Lower leg skin (tissue), 4 donors: ENCODE data around the gene MTCH1. TPM values are rescaled to one million over a fixed set of nuclear protein-coding genes. Genes with fewer than 3 reads are reported as not detected.
A peak's percentile ranks its signal among the peaks of the same experiment; 100 is the strongest.

Experiments used
- DNase-seq, 2 donors: peaks; one replicate each; pipeline ENCODE4 v3.0.0-alpha.2; 2019; ENCODE audit warnings: low spot score in 2 of 2
- H3K4me3 ChIP-seq: fragments of 200-600 bp; sonication (generic); 2 replicates; pipeline ENCODE4 v1.5.1; 2017; ENCODE audit warnings: mild to moderate bottlenecking, low read depth; ENCODE audit not compliant: poor library complexity, severe bottlenecking
- POLR2A ChIP-seq, 2 donors: fragments of 450-650 bp; IDR thresholded peaks; one replicate each; pipeline ENCODE4 v1.6.1; 2016 to 2017; ENCODE audit warnings: antibody characterized with exemption in 2 of 2, mild to moderate bottlenecking in 1 of 2, moderate library complexity in 1 of 2
- WGBS, 2 donors: methylation state at CpG; one replicate each; pipeline ENCODE4 v1.1.5; 2018; 5-methylcytosine and 5-hydroxymethylcytosine counted together
- intact Hi-C: fragments of 100-400 bp; cut with DNase I; formaldehyde crosslinking; loops from one replicate; pipeline ENCODE4 v1.15.0; 2023; ENCODE audit warnings: low total_unique reads
- total RNA-seq, 4 donors: library from RNA; depleted of rRNA; stranded (reverse); fragments of >200 nt; gene quantifications; one replicate each; pipeline ENCODE4 v1.1.0, GENCODE V29; 2016
- TF ChIP-seq, protein P1 (sequence below), 3 donors: fragments of 450-650 bp; IDR thresholded peaks; one replicate each; pipeline ENCODE4 v1.5.1; 2016; ENCODE audit warnings: antibody characterized with exemption in 3 of 3, mild to moderate bottlenecking in 3 of 3, moderate library complexity in 2 of 3

Gene MTCH1
- total RNA-seq, 4 donors from 2014 or later: 166 to 219 (median 188) TPM

DNA sequence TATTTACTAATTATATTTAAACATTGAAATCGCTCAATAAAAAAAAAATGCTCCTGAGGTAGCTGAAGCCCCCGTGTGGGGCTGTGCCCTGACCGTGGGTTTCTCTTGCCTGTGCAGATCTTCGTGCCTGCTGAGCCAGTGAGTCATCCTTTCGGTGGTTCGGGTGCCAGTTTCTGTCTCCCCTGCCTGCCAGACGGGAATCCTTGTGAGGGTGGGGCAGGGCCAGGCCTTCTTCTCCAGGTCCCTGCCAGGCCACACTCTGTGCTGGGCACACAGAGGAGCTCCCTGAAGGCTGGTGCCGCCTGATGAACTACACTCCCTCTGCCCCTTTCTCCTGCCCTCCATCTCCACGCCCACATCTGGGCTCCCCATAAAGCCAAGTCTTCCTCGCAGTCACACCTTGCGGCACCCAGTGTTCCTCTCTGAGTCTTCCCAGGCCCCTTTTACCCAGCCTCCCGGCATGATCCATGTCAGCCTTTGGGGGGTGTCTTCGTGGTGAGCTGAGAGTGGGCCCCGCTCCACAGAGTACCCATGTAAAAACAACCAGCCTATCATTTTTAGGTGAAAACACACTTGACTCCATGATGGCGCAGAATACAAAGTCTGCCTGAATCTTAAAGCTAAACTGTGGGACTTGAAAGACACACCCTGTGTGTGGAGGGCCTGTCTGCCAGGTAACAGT is 38.8 kb upstream of the MTCH1 start:
- 42 to 44% methylated on average over 15 of the region's 15 CpGs for WGBS, 2 donors
- TF ChIP-seq POLR2A (IDR thresholded peaks at IDR 0.05): no peak
- TF ChIP-seq, protein P1, sequence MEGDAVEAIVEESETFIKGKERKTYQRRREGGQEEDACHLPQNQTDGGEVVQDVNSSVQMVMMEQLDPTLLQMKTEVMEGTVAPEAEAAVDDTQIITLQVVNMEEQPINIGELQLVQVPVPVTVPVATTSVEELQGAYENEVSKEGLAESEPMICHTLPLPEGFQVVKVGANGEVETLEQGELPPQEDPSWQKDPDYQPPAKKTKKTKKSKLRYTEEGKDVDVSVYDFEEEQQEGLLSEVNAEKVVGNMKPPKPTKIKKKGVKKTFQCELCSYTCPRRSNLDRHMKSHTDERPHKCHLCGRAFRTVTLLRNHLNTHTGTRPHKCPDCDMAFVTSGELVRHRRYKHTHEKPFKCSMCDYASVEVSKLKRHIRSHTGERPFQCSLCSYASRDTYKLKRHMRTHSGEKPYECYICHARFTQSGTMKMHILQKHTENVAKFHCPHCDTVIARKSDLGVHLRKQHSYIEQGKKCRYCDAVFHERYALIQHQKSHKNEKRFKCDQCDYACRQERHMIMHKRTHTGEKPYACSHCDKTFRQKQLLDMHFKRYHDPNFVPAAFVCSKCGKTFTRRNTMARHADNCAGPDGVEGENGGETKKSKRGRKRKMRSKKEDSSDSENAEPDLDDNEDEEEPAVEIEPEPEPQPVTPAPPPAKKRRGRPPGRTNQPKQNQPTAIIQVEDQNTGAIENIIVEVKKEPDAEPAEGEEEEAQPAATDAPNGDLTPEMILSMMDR (IDR thresholded peaks at IDR 0.05): no peak
- intact Hi-C loops: loop anchor here (10.0 kb wide), 1 partner anchor 150 kb away; the partner anchor contains the start of gene PIM1
- no peak overlapping the region for H3K4me3 ChIP-seq
- DNase-seq: peak in 1 of 2 donors; percentile 69

DNA sequence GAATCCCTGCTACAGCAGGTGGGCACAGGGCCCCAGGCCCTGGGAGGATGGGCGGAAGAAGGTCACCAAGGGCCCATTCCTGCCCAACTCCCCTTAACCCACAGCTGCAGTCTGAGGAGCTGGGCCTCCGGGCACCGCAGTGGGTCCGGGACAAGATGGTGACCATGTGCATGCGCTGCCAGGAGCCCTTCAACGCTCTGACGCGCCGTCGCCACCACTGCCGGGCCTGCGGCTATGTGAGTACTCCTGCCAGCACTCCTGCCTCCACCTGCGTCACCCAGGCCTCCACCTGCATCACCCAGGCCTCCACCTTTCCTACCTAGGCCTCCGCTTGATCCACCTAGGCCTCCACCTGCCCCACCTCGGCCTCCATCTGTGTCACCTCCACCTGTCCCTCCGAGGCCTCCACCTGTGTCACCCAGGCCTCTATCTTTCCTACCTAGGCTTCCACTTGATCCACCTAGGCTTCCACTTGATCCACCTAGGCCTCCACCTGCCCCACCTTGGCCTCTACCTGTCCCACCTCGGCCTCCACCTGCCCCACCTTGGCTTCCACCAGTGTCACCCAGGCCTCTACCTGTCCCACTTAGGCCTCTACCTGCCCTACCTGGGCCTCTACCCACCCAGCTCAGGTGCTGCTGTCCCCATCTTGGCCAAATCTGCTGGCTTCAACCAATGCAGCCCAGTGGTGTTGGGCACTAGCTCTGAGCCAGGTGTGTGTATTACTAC is 36.3 kb upstream of the MTCH1 start:
- 88 to 93% methylated on average over 17 of the region's 17 CpGs for WGBS, 2 donors
- no peak for DNase-seq
- TF ChIP-seq, protein P1 (IDR thresholded peaks at IDR 0.05): no peak
- TF ChIP-seq POLR2A (IDR thresholded peaks at IDR 0.05): no peak
- H3K4me3 ChIP-seq: no peak overlapping the region
- intact Hi-C loops: loop anchor here (10.0 kb wide), 1 partner anchor 153 kb away; the partner anchor contains the start of gene PIM1

DNA sequence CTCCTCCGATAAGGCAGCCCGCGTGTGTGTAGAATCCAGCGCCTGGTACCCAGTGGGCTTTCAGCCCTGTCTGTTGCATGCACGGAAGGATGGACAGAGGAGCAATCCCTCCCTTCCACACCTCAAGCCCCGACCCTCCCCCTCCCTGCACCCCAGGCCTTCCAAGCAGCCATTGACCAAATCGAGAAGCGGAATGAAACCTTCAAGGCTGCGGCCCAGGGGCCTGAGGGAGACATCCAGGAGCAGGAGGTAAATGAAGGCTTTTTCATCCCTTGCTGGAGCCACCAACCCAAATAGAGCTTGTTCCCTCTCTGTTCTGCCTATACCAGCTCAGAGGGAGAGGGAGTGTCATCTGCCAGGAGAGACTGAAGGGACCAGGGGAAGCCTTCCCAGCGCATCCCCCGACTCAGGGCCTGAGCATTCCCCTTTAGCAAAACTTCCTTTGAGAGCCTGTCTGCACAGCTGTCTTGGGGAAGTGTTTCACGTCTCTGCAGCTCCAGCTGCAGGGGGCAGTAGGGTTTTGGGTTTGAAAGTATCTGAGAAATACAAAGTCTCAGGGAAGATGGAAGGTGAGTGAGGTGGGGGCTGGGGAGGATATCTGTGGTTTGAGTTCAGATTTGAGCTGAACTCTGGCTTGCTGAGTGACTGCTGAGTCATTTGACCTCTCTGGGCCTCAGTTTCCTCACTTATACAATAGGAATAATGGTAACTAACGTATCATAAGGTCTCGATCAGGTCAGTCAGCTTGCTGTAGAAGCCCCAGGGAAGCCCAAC is 35.5 kb upstream of the MTCH1 start:
- no peak for TF ChIP-seq POLR2A (IDR thresholded peaks at IDR 0.05)
- TF ChIP-seq, protein P1 (IDR thresholded peaks at IDR 0.05): no peak
- no peak overlapping the region for H3K4me3 ChIP-seq
- no peak for DNase-seq
- WGBS, 2 donors: 75 to 81% methylated on average over 14 of the region's 14 CpGs
- intact Hi-C loops: loop anchor here (10.0 kb wide), 1 partner anchor 153 kb away; the partner anchor contains the start of gene PIM1

DNA sequence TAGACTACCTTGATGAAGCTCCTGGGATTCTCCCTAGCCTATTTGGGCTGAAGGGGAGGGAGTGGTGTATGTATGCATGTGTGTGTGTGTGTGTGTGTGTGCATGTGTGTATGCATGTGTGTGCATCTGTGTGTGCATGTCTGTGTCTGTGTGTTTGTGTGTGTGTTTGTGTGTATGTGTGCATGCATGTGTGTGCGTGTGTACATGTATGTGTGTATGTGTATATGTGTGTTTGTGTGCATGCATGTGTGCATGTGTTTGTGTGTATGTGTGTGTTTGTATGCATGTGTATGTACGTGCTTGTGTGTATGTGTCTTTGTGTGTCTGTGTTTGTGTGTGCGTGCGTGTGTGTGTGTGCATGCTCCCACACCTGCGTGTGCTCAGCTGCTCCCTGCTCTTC is 34.8 kb upstream of the MTCH1 start:
- 72 to 83% methylated on average over 5 of the region's 5 CpGs for WGBS, 2 donors
- intact Hi-C loops: loop anchor here (10.0 kb wide), 1 partner anchor 154 kb away; the partner anchor contains the start of gene PIM1
- no peak overlapping the region for H3K4me3 ChIP-seq
- TF ChIP-seq, protein P1 (IDR thresholded peaks at IDR 0.05): peak in 1 of 3 donors; percentile 43
- no peak for TF ChIP-seq POLR2A (IDR thresholded peaks at IDR 0.05)
- no peak for DNase-seq

- no peak for DNase-seq
- WGBS, 2 donors: 38 to 44% methylated on average over 12 of the region's 12 CpGs
- H3K4me3 ChIP-seq: no peak overlapping the region
- no peak for TF ChIP-seq POLR2A (IDR thresholded peaks at IDR 0.05)
- TF ChIP-seq, protein P1 (IDR thresholded peaks at IDR 0.05): no peak
- intact Hi-C loops: loop anchor here (10.0 kb wide), 1 partner anchor 154 kb away; the partner anchor contains the start of gene PIM1
These were observed 34.4 kb upstream of the MTCH1 start for GRCh38 chr6:37020381-37020780.
